T-helper 9 cell (primary cell): ENCODE results near the gene DACT2.
"Not testable (repeated sequence)": the region's sequence is repeated elsewhere in the genome, so short reads cannot be mapped to it uniquely, and the experiment has no call there.

Experiments used
- DNase-seq: peaks from one replicate; pipeline ENCODE4 v3.0.0-alpha.2; 2020

Gene DACT2

DNA sequence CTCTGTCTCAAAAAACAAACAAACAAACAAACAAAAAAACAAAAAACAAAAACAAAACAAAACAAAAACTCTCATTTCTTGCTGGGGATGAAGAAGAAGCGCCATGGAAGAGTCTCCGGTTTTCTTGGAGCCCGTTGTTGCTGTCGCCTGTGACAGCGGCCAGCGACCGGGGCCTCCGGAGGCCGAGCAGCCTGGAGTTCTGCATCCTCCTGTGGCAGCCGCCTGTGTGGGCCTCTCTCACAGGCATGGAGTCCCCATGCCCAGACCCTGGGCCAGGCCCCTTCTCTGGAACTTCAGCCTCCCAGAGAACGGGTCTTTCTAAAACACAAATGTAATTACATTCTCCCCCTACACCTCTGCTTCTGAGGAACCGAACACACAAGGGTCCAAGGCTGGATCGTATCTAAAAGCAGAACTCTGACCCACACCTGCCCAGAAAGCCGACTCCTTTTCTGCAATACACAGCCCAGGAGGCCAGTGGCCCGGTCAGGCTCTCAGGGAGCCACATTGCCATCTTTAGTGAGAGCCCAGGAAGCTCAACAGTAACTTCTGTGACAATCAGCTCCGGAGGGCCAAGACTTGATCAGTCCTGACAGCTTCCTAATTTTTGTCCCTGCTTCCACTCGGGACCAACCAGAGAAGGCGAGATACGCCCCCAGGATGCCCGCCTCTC is 18.5 kb downstream of the DACT2 start:
- DNase-seq, result no peak

DNA sequence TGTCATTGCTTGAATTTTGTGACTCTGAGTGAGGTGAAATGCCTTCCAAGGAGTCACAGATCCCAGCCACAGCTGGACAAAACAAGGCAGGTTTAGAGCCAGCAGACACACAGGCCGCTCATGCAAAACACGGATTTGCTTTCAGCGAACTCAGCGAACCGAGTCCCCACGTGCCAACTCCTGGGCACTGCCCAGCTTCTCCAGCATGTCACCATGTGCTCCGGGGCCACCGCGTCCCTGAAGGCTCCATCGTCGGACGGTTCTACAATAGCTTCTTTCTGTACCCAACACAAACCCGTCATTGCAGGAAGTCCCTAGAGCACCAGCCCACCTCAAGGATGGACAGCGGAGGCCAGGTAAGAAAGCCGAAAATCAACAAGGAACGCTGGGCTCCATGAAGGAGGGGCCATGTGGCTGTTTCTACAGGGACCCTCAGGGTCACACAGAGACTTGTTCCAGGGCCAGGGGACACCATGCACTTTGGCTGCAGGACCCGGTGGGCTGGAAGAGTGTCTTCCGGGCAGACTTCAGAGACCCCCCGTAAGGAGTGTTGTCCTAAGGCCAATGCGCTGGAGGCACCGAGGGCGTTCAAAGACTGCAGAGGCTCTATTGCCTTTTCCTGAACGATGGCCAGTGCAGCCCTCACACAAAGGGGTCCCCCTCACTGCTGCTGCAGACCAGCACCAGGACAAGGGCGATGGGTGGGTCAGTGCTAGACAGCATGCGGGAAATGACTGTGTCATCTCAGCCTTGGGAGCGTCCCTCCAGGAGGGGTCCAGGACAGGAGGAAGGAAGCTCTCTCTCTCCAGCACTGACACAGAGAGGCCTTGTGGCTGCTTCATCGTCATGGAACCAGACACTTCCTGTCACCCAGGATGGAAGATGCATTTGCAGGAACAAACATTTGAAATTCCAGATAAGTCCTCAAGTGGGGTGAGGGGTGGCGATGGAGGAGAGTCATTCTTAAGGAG is 19.8 kb downstream of the DACT2 start:
- DNase-seq, result no peak

DNA sequence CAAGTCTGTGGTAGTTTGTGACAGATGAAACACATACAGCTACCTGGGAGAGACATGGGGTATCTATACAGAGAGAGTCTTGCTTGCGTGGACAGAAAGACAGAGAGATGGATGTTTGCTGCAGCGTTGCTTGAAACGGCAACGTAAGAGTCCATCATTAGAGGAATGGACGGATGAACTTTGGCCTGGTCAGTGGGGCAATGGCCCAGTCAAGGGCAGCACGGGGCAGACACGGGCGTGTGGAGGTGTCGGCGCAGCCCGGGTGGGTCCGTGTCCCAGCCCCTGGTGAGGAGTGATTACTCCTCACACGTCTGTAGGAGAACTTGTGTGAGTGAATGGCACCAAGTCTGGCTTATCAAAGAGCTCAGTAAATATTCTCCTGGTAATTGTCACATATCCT is 21.9 kb downstream of the DACT2 start:
- no peak for DNase-seq

DNA sequence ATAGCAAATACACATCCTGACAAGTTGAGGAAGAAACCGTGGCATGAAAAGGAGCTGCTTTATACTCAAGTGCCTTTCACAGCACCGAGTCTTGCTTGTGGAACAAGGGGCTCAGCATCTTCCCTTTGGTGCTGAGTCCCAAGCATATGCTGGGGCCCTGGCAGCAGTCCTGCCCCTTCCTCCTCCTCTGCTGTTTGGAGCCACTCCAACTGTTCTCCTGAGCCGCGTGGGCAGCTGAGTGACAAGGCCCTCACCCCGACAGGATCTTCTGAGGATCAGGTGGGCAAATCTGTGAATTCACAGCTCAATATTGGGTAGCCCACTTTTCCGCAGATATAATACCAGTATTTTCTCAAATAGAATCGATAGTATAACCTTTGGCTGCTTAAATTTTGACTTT is 24.7 kb downstream of the DACT2 start:
- no peak for DNase-seq

DNA sequence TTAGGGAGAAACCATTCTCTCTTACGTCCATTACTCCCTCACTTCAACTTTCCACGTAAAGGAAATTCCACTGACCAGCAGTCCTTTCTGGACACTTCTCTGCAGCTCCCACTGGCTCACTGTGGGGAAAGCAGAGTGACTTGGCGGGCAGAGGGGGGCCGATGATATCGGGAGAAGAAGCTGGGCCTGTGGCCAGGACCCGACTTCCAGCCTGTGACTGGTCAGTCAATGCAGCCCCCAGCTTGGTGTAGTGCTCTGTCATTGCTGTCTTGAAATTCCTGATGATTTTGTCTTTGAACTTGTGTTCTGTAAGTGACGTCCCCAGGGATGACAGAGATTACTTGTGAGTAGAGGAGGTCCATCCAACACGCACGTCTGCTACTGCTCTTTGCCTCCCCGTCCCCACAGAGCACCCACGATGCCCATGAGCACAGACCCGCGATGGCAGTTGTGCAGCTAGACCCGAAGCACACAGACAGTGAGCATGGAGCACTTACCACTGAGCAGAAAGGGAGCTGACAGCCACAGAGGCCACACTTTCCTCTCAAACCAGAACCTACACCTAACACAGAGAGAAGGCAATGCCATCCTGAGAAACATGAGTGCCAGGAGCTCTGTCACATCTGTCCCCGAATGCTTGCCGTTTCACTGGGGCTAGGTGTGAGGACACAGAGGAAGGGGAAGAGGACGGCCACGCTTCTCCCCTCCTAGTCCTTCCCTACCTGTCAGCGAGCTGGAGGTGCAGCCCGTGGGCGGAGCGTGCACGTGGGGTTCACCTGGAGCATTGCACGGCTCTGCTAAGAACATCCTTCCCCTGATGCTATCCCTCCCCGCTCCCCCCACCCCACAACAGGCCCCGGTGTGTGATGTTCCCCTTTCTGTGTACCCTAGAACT is 25.7 kb downstream of the DACT2 start:
- DNase-seq, result no peak

DNA sequence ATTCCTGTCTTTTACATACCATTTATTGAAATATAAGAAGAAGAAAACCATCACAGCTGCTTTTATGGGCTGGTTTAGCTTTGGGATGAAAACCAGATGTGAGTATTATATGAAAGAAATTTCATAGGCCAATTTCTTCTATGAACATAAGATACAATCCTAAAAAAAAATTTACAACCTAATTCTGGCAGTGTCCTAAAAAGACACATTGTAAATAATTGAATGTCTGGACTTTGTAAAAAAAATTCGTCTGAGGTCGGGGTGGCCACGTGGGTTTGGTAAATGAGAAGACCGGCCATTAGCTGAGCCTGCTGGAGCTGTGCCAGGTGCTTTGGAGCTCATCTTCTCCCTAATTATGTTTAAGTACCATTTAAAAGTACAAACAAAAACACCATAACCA is 26.8 kb downstream of the DACT2 start:
- no peak for DNase-seq

DNA sequence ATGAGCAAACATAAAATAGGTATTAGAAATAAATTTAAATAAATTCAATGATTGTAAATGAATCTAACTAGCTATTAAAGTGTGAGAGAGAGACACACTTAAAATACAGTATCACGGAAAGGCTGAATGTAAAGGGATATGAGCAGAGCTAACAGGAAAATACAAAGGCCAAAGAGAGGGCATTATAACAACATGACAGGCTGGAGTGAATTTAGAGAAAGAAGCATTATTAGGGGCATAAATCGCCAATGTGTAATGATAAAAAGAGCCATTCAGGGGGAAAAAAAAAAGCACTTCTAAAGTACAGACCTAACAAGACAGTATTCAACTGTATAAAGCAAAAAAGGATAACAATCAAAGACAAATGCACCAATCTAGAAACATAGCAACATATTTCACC is 28.1 kb downstream of the DACT2 start:
- no peak for DNase-seq

DNA sequence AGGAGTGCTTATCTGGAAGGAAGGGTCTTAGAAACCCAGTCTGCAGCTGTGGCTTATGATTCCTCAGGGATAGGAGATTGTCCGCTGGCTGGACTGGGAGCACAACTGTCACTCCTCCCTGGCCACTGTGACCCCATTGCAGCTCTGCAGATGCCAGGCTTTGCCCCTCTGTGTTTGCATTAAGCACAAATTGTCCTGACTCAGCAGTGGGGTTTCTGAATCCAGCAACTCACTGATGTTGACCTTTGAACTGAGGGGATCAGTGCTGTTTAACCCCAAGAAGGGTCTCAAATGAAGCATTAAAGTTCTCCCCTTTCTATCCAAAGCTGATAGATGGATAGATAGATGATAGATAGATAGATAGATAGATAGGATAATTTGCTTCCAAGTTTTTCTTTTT is 29.5 kb downstream of the DACT2 start:
- DNase-seq, result no peak

DNA sequence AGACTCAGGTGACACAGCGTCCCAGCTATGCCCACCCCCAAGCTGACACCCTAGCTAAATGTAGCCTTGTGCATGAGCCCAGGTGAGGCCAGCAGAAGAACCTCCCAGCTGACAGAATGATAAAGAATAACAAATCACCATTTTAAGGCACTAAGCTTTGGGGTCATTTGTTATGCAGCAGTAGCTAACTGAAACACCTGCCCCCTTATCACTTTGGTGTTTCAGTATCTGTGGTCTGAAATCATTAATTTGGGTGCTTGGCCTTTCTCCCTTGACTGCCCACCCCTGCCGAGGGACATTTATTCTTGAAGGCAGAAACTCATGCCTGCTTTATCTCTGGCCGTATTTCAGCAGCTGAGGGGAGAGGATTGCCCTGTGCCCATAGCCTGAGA is 30.0 kb downstream of the DACT2 start:
- no peak for DNase-seq

DNA sequence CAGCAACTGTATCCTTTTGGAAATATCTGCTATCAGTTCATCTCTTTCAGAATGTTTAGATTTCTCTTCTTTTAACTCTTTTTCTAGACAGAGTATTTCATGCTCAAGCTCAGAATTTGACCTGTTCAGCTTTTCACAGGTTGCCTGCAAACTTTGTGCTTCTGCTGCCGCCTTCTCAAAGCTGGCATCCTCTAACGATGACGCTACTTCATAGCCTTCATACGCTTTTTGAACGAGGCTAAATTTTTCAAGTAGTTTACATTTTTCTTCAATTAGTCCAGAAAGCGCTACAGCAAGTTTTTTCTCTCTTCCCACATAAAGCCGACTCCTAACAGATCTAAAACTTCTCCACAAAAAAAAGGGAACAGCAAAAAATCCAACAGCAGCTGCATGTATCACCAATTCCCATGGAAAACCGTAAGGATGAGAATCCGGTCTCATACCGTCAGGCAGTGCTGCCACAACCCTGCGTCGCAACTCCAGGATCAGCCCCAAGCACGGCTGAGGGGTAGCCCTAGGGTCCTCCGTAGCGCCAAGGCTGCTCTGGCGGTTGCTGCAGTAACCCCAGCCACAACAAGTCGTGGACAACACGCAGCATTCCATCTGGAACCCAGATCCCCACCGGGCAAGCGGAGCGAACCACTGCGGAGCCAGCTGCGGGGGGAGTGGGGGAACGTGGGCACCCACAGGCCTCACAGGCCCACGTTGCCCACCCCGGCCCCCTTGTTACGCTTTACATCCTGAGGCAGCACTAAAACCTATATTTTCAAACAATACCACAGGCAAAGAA is 30.6 kb downstream of the DACT2 start:
- no peak for DNase-seq

DNA sequence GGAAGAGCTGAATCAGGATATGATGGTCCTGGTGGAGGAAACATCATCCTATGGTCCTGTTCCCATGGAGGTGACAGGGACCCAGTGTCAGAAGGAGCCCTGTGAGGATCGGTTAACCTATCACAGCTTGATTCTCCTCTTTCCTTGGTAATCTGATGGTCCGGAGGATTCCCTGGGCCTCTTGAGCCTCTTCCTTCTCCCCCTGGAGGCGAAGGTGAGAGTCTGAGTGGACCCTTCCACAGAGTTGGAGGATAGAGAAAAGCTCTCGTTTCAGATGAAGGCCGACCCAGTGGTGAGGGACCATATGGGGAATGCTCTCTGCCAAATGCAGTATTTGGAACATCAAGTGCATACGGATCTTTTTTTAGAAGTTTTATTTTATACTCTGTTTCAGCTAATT is 32.1 kb downstream of the DACT2 start:
- not testable (repeated sequence) for DNase-seq

DNA sequence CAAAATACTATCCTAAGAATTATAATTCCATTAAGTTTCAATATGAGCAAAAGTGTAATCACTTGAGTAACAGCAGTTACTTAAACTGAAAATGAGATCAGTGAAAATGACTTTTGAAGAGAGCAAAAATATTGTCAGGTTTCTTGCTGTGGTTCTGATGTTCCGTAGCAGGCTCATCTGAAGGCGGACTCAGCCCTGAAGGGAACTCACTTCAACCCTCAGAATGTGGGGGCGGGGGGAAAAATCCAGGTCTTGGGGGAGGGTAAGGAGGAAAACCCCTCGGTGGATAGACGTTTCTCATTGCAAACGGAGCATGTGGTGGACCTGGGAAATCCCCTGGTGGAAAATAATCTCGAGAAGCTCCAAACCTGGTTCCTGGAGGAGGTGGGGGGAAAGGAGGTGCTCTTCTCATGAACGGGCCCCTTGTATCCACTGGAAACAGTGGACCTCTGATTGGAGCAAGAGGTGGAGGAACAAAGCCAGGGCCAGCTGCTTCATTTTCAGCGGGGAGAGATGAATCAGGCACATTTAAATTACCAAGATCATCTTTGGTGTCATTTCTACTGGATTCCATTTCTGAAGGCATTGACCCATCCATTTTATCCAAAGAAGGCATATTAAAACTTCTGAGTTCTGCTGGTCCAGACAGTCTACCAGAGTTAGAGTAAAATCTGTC is 32.7 kb downstream of the DACT2 start:
- DNase-seq, result not testable (repeated sequence)

DNA sequence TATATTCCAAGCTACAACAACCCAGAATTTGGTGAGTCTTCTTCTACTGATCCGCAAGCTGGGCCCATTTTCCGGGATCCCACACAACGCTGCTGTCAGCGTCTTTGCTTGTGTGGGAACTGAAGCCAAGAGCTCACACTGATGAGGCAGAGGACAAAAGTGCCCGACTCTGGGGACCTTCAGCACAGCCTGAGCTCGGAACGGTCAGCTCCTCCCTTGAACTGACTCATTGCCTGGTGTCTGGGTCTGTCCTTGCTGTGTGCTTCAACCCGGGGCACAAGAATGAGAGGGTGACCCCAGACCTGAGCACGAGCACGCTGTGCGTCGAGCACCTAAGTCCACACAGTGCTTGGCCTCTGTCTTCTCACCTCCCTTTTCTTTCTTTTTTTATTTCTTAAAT is 33.5 kb downstream of the DACT2 start:
- no peak for DNase-seq

DNA sequence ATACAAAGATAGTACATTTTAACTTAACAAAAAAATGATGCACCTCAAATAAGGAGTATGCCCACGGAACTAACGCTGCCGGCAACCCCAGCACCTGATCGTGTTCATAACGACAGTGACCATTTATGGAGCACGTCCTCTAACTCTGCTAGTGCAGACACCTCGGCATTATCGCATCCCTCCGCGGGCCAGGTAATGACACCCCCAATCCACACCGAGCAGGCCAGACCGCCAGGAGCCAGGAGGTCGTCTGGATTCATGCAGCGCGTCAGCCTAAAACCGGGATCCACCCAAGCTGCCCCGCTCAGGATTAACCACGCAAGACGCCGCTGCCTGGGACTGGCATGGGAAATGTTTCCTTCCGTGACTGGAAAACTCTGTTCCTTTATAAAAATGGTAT is 34.1 kb downstream of the DACT2 start:
- no peak for DNase-seq

DNA sequence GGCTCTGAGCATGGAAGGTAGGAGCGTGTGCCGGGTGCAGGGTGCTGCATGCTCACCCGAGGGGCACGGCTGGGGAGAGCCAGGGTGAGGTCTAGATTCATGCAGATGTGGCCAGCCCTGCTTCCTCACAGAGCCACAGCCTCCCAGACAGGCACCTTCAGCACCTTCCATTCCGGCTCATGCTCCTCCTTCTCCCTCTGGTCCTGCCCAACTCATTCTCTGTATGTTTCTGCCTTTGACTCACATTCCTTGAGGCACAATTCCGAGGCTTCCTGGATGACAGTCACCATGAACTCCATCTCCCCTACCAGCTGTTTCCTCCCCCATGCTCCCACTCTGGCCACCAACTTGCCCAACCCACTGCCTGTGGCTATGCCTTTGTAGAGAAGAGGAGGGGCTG is 35.4 kb downstream of the DACT2 start:
- DNase-seq, result no peak

DNA sequence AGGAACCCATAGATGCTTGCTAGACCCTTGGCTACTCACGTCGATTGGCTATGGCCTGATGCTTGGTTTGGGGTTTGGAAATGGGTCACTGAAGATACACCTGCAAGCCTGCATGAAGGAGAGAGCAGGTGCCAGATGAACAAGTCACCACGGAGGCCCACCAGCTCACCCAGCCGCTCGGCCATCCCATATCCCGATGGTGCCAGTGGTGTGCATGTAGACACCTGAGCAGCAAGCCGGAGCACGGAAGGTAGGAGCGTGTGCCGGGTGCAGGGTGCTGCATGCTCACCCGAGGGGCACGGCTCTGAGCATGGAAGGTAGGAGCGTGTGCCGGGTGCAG is 35.9 kb downstream of the DACT2 start:
- DNase-seq, result no peak

DNA sequence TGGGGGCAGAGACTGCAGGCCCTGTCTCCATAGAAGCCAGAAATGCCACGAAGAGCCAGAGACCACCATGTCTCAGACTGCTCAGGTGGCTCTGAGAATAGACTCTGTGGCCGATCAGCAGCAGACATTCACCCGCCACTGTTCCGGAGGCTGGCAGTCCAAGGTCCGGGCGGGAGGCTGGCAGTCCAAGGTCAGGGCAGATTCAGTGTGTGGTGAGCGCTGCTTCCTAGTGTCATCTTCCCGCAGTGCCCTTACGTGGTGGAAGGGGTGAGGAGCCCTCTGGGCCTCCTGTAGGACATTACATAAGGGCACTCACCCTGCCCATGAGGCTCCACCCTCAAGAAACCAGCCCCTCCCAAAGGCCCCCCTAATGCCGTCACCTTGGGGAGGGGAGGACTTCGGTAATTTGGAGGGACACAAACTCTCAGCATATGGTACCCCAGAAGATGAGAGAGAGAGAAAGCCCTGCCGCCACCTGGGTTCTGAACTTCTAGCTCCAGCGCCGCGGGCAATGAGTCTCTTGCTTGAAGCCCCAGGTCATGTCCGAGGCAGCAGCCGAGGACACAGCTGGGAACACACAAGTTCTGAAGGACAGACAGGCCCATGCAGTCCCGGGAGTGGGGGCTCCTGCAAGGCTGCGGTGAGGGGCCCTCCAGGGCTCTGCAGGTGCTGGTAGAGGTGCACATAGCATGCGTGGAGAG is 36.4 kb downstream of the DACT2 start:
- DNase-seq, result no peak

DNA sequence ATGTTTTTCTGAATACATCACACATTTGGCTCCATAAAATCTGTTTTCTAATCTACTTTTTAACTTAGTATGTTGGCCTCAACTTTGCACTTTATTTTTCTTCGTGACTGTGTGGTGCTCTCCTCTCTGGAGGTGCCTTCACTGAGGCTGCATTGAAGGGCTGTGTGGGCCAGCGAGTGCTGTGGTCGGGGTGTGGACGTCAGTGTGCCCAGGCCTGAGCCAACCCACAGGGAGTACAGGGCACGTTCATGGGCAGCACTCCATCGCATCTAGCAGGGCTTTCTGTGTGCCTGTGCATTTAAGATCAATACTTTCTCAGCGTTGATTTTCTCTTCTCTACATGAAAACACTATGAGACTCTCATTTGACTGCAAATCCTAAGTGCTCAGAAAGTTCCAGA is 37.8 kb downstream of the DACT2 start:
- no peak for DNase-seq

DNA sequence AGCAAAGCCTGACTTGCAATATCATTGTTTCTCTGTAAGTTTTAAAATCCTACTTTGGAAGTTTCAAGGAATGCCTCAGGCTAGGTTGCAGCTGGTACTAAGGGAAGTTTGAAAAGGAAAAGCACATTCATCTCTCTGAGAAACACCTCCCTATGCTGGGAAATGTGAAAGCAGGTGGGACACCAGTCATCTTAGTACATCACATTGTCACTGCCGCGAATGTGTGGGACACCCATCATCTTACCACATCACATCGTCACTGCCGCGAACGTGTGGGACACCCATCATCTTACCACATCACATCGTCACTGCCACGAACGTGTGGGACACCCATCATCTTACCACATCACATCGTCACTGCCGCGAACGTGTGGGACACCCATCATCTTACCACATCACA is 38.3 kb downstream of the DACT2 start:
- not testable (repeated sequence) for DNase-seq

DNA sequence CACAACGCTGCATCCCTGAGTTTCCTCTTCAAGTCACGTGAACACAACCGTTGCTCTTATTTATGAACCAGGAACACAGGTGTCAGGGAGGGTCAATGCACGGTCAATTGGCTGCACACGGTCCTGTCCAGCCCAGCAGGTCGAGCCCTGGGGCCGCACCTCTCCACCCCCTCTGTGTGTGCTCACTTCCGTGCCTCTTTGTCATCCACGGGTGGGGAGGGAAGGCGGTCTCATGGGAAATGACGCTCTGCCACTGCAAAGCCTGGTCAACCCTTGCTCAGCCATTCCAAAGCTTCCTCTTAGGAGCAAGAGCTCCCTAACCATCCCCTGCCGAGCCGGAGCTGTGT is 38.7 kb downstream of the DACT2 start:
- DNase-seq, result no peak
